Activated CD4-positive, alpha-beta T cell treated with anti-CD3 and anti-CD28 coated beads, Interleukin-2, amount 10 ng/mL, durations not matched to agents 24 days and 14 days (primary cell): ENCODE results near the gene RWDD1. TPM values are rescaled to one million over a fixed set of nuclear protein-coding genes. Genes with fewer than 3 reads are reported as not detected.

Experiments
- DNase-seq: peaks from one replicate; pipeline ENCODE4 v3.0.0; 2022
- H3K27ac Mint-ChIP-seq: one replicate; pipeline ENCODE4 v1.8.0; 2022; ENCODE audit warnings: mild to moderate bottlenecking, mixed read lengths
- H3K27me3 Mint-ChIP-seq: one replicate; pipeline ENCODE4 v1.8.0; 2022; ENCODE audit warnings: mixed read lengths
- H3K36me3 Mint-ChIP-seq: one replicate; pipeline ENCODE4 v1.8.0; 2022; ENCODE audit warnings: low read depth, mild to moderate bottlenecking, mixed read lengths
- H3K4me1 Mint-ChIP-seq: one replicate; pipeline ENCODE4 v1.8.0; 2021; ENCODE audit warnings: mixed read lengths
- H3K4me3 Mint-ChIP-seq: one replicate; pipeline ENCODE4 v1.8.0; 2022; ENCODE audit warnings: mild to moderate bottlenecking, moderate library complexity, mixed read lengths
- H3K9me3 Mint-ChIP-seq: one replicate; pipeline ENCODE4 v1.8.0; 2021; ENCODE audit warnings: mixed read lengths
- intact Hi-C: fragments of 100-400 bp; cut with micrococcal nuclease; formaldehyde crosslinking; loops from one replicate; pipeline ENCODE4 v1.15.1; 2023
- total RNA-seq: library from RNA; stranded (reverse); gene quantifications from 2 replicates; pipeline ENCODE4 v1.2.3, GENCODE V29; 2022

Gene RWDD1
- total RNA-seq, 1 donor from 2014 or later = 44.4 TPM

DNA sequence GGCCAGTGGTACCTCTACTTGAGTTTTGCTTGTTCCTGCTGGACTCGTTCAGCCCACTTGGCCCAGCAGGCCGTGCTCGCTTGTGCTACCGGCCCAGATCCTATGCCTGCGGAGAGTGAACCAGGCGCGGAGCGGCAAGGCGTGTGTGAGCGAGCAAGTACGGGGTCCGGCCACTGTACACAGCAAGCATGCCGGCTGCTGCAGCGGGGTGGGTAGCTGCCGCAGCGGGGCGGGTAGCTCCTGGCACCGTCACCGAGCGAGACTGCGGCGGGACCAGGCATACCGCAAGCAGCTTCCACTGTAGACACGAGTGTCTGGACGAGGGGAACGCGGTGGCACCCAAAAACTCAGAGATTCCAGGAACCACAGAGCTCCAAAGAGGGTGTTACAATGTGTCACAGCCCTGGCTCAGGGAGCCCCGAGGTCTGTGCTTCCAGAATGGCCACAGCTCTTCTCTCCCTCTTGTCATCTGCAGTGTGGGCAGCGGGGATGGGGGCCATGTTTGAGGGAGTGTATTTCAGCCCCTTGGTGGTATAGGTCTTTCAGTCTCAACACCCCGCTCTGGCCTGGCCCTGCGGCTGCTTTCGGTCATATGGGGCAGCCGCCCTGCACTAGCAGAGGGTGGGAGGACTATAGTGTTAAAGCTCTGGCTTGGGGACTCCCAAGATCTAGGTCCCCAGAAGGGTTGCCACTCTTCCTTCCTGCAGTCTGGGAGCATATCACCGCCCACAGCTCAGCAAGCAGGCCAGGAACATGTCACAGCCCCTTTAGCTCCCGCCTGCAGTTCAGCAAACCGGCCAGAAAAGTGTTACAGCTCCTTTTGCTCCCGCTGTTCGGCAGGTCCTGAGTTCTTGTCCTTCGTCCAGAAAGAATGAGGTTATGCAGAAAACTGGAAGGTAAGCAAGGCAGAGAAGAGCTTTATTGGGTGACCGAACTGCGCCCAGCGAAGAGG, 6.1 kb upstream of the RWDD1 start:
- peak; percentile 63 for DNase-seq
- peaks cover 16% of the 10 kb centered on the region for H3K27me3 Mint-ChIP-seq
- H3K27ac Mint-ChIP-seq = no peak overlapping the region
- intact Hi-C loops = no loop called here
- peaks cover 5% of the 10 kb centered on the region for H3K4me1 Mint-ChIP-seq
- no peak overlapping the region for H3K4me3 Mint-ChIP-seq
- no peaks in the 10 kb centered on the region for H3K36me3 Mint-ChIP-seq
- no peaks in the 10 kb centered on the region for H3K9me3 Mint-ChIP-seq

- H3K4me3 Mint-ChIP-seq = no peak overlapping the region
- H3K27me3 Mint-ChIP-seq = peaks cover 11% of the 10 kb centered on the region
- DNase-seq = no peak
- peaks cover 11% of the 10 kb centered on the region for H3K4me1 Mint-ChIP-seq
- peaks cover 3% of the 10 kb centered on the region for H3K36me3 Mint-ChIP-seq
- intact Hi-C loops = no loop called here
- H3K27ac Mint-ChIP-seq = no peak overlapping the region
- no peaks in the 10 kb centered on the region for H3K9me3 Mint-ChIP-seq
These were observed 3.2 kb upstream of the RWDD1 start for GRCh38 chr6:116568111-116568510.

DNA sequence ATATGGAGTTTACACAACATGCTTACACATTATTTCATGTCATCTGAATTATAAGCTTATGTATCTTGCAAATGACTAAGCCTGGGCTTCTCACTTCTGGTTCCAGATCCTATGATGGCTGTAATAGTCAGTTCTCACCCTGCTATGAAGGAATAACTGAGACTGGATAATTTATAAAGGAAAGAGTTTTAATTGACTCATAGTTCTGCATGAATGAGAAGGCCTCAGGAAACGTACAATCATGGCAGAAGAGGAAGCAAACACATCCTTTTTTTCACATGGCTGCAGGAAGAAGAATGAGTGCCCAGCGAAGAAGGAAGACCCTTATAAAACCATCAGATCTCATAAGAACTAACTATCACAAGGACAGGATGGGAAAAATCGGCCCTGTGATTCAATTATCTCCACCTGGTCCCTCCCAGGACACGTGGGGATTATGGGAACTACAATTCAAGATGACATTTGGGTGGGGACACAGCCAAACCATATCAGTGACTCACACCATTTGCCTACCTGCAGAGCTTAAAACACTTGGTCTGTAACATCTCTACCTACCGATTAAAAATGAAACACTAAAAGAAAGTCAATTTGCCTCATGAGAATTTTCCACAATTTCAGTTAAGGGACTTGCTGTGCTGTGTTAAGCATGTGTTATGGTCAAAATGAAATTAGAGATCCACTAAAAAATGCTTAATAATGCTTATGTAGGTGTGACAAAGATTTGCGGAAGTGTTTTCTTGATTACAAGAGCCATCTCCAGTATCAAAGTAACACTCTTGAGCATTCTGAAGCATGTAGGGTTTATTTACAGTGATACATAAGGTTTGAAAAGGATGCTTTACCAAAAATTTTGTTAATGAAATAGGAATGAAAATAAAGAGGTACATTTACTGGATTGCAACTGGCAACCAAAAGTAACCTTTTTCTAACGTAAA, 2.2 kb upstream of the RWDD1 start:
- H3K36me3 Mint-ChIP-seq = peaks cover 8% of the 10 kb centered on the region
- H3K4me1 Mint-ChIP-seq = peaks cover 19% of the 10 kb centered on the region
- no peak for DNase-seq
- peak overlapping the region; percentile 20 for H3K4me3 Mint-ChIP-seq
- peaks cover 7% of the 10 kb centered on the region for H3K27me3 Mint-ChIP-seq
- intact Hi-C loops = no loop called here
- H3K9me3 Mint-ChIP-seq = no peaks in the 10 kb centered on the region
- H3K27ac Mint-ChIP-seq = no peak overlapping the region

DNA sequence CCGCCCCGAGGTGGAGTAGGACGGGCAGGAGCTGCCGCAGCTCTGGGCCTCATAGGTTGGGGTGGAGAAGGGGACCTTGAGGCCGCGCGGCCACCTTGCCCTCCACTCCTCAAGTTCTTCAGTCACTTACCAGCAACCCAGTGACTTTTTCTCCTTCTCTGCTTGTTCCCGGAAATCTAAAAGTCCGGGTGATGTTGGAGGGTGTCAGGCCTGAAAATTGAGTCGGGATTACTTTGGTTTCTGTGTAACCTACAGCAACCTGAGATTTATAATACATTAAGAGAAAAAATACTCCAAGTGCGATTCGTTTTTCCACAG, 338 bp downstream of the RWDD1 start:
- peak overlapping the region; percentile 96 for H3K27ac Mint-ChIP-seq
- intact Hi-C loops = loop anchor here (1.0 to 10.0 kb wide), 9 partner anchors 45 to 1577 kb away; partner anchors contain the start of genes CALHM6, KPNA5, NT5DC1 and NUS1
- peaks cover 1% of the 10 kb centered on the region for H3K27me3 Mint-ChIP-seq
- H3K4me1 Mint-ChIP-seq = peaks cover 30% of the 10 kb centered on the region
- no peak for DNase-seq
- H3K4me3 Mint-ChIP-seq = peak overlapping the region; percentile 95
- peaks cover 23% of the 10 kb centered on the region for H3K36me3 Mint-ChIP-seq
- no peaks in the 10 kb centered on the region for H3K9me3 Mint-ChIP-seq

GRCh38 chr6:116572162-116572561, 858 bp downstream of the RWDD1 start:
- Mint-ChIP-seq H3K4me3 (peak overlapping the region; percentile 95), H3K9me3 (no peaks in the 10 kb centered on the region), H3K36me3 (peaks cover 27% of the 10 kb centered on the region), H3K4me1 (peaks cover 30% of the 10 kb centered on the region), H3K27me3 (no peaks in the 10 kb centered on the region), H3K27ac (peak overlapping the region; percentile 96)
- intact Hi-C loops = loop anchor here (5.0 to 10.0 kb wide), 3 partner anchors 110 to 1577 kb away; partner anchors contain the start of genes CALHM6 and NUS1
- peak; percentile 71 for DNase-seq

DNA sequence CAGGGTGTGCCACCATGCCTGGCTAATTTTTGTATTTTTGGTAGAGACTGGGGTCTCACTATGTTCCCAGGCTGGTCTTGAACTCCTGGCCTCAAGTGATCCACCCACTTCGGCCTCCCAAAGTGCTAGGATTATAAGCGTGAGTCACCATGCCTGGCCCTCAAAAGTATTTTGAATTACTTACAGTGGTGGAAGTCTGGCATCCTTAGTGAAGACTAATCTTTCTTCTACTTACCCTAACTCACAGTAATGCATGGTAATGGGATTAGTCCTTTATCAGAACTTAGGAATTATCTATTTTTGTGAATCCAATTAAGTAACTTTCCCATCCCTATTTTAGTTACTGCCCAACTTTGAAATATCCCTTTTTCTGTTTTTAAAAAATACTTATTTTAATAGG, 3.9 kb downstream of the RWDD1 start:
- Mint-ChIP-seq H3K4me3 (no peak overlapping the region), H3K36me3 (peaks cover 38% of the 10 kb centered on the region), H3K4me1 (peaks cover 36% of the 10 kb centered on the region), H3K27me3 (no peaks in the 10 kb centered on the region), H3K27ac (no peak overlapping the region), H3K9me3 (no peaks in the 10 kb centered on the region)
- intact Hi-C loops = loop anchor here (10.0 kb wide), 1 partner anchor 1580 kb away; no protein-coding TSS in a partner anchor
- no peak for DNase-seq

- Mint-ChIP-seq H3K4me1 (peaks cover 33% of the 10 kb centered on the region), H3K27ac (no peak overlapping the region), H3K27me3 (no peaks in the 10 kb centered on the region), H3K9me3 (no peaks in the 10 kb centered on the region), H3K4me3 (no peak overlapping the region), H3K36me3 (peaks cover 41% of the 10 kb centered on the region)
- no peak for DNase-seq
- intact Hi-C loops = loop anchor here (10.0 kb wide), 1 partner anchor 1583 kb away; no protein-coding TSS in a partner anchor
These were observed 6.2 kb downstream of the RWDD1 start for GRCh38 chr6:116577486-116577885.

DNA sequence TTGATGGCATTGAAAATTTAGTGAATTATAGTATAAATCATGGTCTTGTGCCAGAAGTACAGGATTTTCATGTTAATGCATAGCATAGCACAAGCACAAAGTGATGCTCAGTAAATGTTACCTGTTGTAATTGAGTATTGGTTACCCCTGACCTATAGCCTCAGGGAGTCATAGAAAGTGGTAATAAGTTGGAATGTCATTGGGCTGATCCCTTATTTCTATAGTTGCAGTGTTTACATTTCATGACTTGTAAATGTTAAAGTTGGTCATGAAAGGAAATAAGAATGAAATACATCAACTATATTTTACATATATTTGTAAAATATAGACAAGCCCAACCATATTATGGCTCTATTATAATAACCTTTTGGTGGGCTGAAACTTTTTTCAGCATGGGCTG, 7.0 kb downstream of the RWDD1 start:
- DNase-seq = no peak
- no peak overlapping the region for H3K4me3 Mint-ChIP-seq
- H3K4me1 Mint-ChIP-seq = peaks cover 27% of the 10 kb centered on the region
- H3K9me3 Mint-ChIP-seq = no peaks in the 10 kb centered on the region
- no peak overlapping the region for H3K27ac Mint-ChIP-seq
- intact Hi-C loops = loop anchor here (10.0 kb wide), 1 partner anchor 1584 kb away; no protein-coding TSS in a partner anchor
- H3K36me3 Mint-ChIP-seq = peaks cover 43% of the 10 kb centered on the region
- H3K27me3 Mint-ChIP-seq = no peaks in the 10 kb centered on the region

DNA sequence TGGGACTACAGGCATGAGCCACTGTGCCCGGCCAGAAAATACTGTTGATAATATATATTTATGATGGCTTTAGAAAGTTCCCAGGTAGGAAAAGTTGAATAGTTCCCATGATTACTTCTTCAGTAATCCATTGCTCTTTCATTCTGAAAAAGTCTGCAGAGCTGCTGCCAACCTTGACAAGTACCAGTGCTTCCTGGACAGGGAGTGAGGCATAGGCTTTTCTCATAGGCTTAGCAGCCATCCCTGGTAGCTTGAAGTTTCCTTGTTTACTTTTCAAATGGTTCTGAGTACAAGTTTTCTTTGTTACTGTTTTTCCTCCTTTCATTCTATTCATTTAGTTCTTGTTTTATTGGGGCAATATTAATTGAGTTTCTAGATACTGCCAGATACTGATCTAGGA, 7.8 kb downstream of the RWDD1 start:
- Mint-ChIP-seq H3K4me3 (no peak overlapping the region), H3K36me3 (peaks cover 41% of the 10 kb centered on the region), H3K9me3 (no peaks in the 10 kb centered on the region), H3K27me3 (no peaks in the 10 kb centered on the region), H3K27ac (no peak overlapping the region), H3K4me1 (peaks cover 20% of the 10 kb centered on the region)
- intact Hi-C loops = loop anchor here (10.0 kb wide), 1 partner anchor 1584 kb away; no protein-coding TSS in a partner anchor
- DNase-seq = no peak

DNA sequence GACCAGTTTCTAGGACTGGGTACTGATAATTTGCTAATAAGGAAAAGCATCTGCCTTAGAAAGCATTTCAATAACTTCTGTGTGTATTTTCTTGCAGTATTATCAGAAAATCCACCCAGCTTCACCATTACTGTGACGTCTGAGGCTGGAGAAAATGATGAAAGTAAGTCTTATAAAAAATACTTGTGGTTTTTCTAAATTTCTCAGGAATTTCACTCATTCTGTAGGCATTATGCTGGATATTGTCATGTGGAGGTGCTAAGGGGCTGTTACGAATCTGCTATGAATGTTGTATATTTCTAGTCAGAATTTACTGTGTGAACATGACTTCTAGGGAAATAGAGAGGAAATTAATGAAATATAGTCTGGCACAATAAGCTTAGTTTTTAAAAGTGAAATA, 8.9 kb downstream of the RWDD1 start:
- intact Hi-C loops = no loop called here

GRCh38 chr6:116586276-116586675, 15.0 kb downstream of the RWDD1 start:
- Mint-ChIP-seq H3K36me3 (peaks cover 49% of the 10 kb centered on the region), H3K9me3 (no peaks in the 10 kb centered on the region), H3K4me1 (peaks cover 4% of the 10 kb centered on the region), H3K4me3 (no peak overlapping the region), H3K27ac (no peak overlapping the region), H3K27me3 (no peaks in the 10 kb centered on the region)
- no peak for DNase-seq
- intact Hi-C loops = no loop called here

More for the DNA sequence above, 8.9 kb downstream of the RWDD1 start:
- Mint-ChIP-seq H3K36me3 (peaks cover 43% of the 10 kb centered on the region), H3K4me1 (peaks cover 16% of the 10 kb centered on the region), H3K27ac (no peak overlapping the region), H3K27me3 (no peaks in the 10 kb centered on the region), H3K4me3 (no peak overlapping the region), H3K9me3 (no peaks in the 10 kb centered on the region)
- DNase-seq = no peak

DNA sequence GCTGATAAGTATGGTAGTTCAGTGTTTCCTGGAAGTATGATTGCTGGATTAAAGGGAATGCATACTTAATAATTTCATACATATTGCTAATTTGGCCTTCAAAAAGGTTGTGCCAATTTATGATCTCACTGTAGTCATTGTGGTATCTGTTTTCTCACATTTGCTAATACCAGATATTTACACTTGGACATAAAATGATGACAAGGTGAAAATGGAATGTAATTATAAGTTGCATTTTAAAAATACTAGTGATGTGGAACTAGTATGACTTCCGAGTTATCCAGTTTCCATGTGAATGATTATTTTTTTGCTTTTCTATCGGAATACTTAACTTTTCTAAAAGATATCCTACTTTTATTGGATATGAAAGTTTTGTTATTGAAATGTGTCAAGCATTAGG, 15.4 kb downstream of the RWDD1 start:
- no peak for DNase-seq
- intact Hi-C loops = no loop called here
- Mint-ChIP-seq H3K4me1 (peaks cover 4% of the 10 kb centered on the region), H3K27me3 (no peaks in the 10 kb centered on the region), H3K27ac (no peak overlapping the region), H3K36me3 (peaks cover 50% of the 10 kb centered on the region), H3K9me3 (no peaks in the 10 kb centered on the region), H3K4me3 (no peak overlapping the region)

GRCh38 chr6:116595247-116595646, 23.9 kb downstream of the RWDD1 start:
- Mint-ChIP-seq H3K4me3 (no peak overlapping the region), H3K36me3 (peaks cover 47% of the 10 kb centered on the region), H3K27ac (no peak overlapping the region), H3K4me1 (no peaks in the 10 kb centered on the region), H3K27me3 (no peaks in the 10 kb centered on the region), H3K9me3 (no peaks in the 10 kb centered on the region)
- no peak for DNase-seq
- intact Hi-C loops = no loop called here
